Measurements from ENCODE around the gene TCIRG1. TPM values are rescaled to one million over a fixed set of nuclear protein-coding genes. Genes with fewer than 3 reads are reported as not detected.

Gene TCIRG1
- total RNA-seq, 1 donor from 2014 or later: 385 TPM

- Histone ChIP-seq H3K27me3 (no peaks in the 10 kb centered on the region), H3K9me3 (no peaks in the 10 kb centered on the region), H3K4me3 (no peak overlapping the region), H3K27ac (no peak overlapping the region), H3K36me3 (peaks cover 5 to 13% of the 10 kb centered on the region in 2 donors), H3K4me1 (no peaks in the 10 kb centered on the region)
- TF ChIP-seq, protein P1, sequence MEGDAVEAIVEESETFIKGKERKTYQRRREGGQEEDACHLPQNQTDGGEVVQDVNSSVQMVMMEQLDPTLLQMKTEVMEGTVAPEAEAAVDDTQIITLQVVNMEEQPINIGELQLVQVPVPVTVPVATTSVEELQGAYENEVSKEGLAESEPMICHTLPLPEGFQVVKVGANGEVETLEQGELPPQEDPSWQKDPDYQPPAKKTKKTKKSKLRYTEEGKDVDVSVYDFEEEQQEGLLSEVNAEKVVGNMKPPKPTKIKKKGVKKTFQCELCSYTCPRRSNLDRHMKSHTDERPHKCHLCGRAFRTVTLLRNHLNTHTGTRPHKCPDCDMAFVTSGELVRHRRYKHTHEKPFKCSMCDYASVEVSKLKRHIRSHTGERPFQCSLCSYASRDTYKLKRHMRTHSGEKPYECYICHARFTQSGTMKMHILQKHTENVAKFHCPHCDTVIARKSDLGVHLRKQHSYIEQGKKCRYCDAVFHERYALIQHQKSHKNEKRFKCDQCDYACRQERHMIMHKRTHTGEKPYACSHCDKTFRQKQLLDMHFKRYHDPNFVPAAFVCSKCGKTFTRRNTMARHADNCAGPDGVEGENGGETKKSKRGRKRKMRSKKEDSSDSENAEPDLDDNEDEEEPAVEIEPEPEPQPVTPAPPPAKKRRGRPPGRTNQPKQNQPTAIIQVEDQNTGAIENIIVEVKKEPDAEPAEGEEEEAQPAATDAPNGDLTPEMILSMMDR (IDR thresholded peaks at IDR 0.05): no peak
- no peak for DNase-seq (ENCODE audit: low spot score in 2 of 2)
- intact Hi-C loops (cut with DNase I): no loop called here
Observed at GRCh38 chr11:68021167-68021787, 17.5 kb upstream of the TCIRG1 start.

DNA sequence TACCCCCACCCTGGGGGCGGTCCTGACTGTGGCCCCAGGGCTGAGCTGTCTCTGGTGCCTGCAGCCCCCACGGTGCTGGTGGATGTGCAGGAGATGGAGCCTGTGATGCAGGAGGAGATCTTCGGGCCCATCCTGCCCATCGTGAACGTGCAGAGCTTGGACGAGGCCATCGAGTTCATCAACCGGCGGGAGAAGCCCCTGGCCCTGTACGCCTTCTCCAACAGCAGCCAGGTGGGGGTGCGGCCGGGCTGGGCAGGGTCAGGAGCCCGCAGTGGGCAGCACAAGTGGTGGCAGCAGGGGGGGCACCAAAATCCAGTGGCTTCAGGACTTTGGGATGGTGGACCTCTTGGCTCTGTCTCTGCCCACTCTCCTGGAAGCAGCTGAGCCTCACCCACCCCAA is 16.3 kb upstream of the TCIRG1 start:
- H3K27ac ChIP-seq: no peak overlapping the region
- H3K9me3 ChIP-seq: no peaks in the 10 kb centered on the region
- peaks cover 5 to 13% of the 10 kb centered on the region in 2 donors for H3K36me3 ChIP-seq
- DNase-seq (ENCODE audit: low spot score in 2 of 2): no peak
- TF ChIP-seq, protein P1 (IDR thresholded peaks at IDR 0.05): no peak
- no peaks in the 10 kb centered on the region for H3K27me3 ChIP-seq
- intact Hi-C loops (cut with DNase I): no loop called here
- H3K4me3 ChIP-seq: no peak overlapping the region
- H3K4me1 ChIP-seq: no peaks in the 10 kb centered on the region

DNA sequence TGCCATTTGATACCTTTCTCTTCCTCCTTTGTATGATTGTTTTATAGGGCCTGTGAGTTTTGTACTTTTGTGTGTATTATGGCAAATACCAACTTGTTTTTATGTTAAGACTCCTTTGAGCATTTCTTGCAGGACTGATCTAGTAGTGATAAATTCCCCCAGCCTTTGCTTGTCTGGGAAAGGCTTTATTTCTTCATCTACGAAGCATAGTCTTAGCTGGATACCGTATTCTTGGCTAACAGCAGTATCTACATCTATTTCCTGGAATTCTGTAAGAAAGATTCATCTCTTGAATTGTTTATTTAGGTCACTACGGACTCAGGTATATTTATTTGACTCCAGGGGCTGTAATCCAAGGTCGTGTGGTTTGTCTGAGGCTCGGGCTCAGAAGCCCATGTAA is 14.3 kb upstream of the TCIRG1 start:
- H3K9me3 ChIP-seq: no peaks in the 10 kb centered on the region
- no peak overlapping the region for H3K4me3 ChIP-seq
- H3K27me3 ChIP-seq: no peaks in the 10 kb centered on the region
- H3K36me3 ChIP-seq: peaks cover 5 to 13% of the 10 kb centered on the region in 2 donors
- TF ChIP-seq, protein P1 (IDR thresholded peaks at IDR 0.05): no peak
- DNase-seq (ENCODE audit: low spot score in 2 of 2): no peak
- H3K27ac ChIP-seq: no peak overlapping the region
- intact Hi-C loops (cut with DNase I): no loop called here
- peaks cover 0 to 2% of the 10 kb centered on the region in 2 donors for H3K4me1 ChIP-seq

- no peak overlapping the region for H3K4me3 ChIP-seq
- intact Hi-C loops (cut with DNase I): no loop called here
- no peak overlapping the region for H3K27ac ChIP-seq
- no peak for DNase-seq (ENCODE audit: low spot score in 2 of 2)
- H3K9me3 ChIP-seq: no peaks in the 10 kb centered on the region
- peaks cover 5 to 13% of the 10 kb centered on the region in 2 donors for H3K36me3 ChIP-seq
- H3K4me1 ChIP-seq: peaks cover 0 to 5% of the 10 kb centered on the region in 2 donors
- TF ChIP-seq, protein P1 (IDR thresholded peaks at IDR 0.05): no peak
- H3K27me3 ChIP-seq: no peaks in the 10 kb centered on the region
Observed at GRCh38 chr11:68025047-68025446, 13.8 kb upstream of the TCIRG1 start.

- no peak for DNase-seq (ENCODE audit: low spot score in 2 of 2)
- Histone ChIP-seq H3K36me3 (peaks cover 5 to 13% of the 10 kb centered on the region in 2 donors), H3K9me3 (no peaks in the 10 kb centered on the region), H3K27me3 (no peaks in the 10 kb centered on the region), H3K4me1 (peaks cover 2 to 10% of the 10 kb centered on the region in 2 donors), H3K4me3 (no peak overlapping the region), H3K27ac (no peak overlapping the region)
- intact Hi-C loops (cut with DNase I): no loop called here
- TF ChIP-seq, protein P1 (IDR thresholded peaks at IDR 0.05): no peak
Observed at GRCh38 chr11:68026391-68027105, 12.3 kb upstream of the TCIRG1 start.
